GM12878 (cell line): ENCODE results near the gene ANTXR1. TPM values are rescaled to one million over a fixed set of nuclear protein-coding genes. Genes with fewer than 3 reads are reported as not detected.

Experiments
- ATAC-seq: fragments of 200-7000 bp; cut with Tn5 transposase; 3 replicates; pipeline ENCODE4 v1.9.1; 2020; ENCODE audit warnings: mild to moderate bottlenecking, moderate library complexity
- BruUV-seq: library from RNA; stranded (reverse); fragments of 400-500 nt; replicated peaks from 2 replicates; lab custom pipeline; 2021; lab: Mats Ljungman, UMichigan
- CTCF ChIA-PET: fragments of 300-600 bp; sonication (Branson Sonifier 250); formaldehyde crosslinking; extraction: SDS; loops from one replicate; lab custom pipeline; 2021; ENCODE audit warnings: inconsistent platforms; lab: Yijun Ruan, JAX
- POLR2A ChIA-PET: fragments of 350-600 bp; formaldehyde crosslinking; extraction: SDS; loops from one replicate; lab custom pipeline; 2021; ENCODE audit warnings: inconsistent platforms; lab: Charles Lee
- RAD21 ChIA-PET: fragments of 300-600 bp; sonication (Branson Sonifier 250); formaldehyde crosslinking; loops from one replicate; lab custom pipeline; 2023; ENCODE audit warnings: antibody characterized with exemption; ENCODE audit not compliant: unreplicated experiment; lab: Charles Lee
- SMC1A ChIA-PET: fragments of 300-600 bp; sonication (Branson Sonifier 250); formaldehyde crosslinking; loops from one replicate; lab custom pipeline; 2023; ENCODE audit not compliant: unreplicated experiment, uncharacterized antibody; lab: Charles Lee
- DNase-seq: peaks from one replicate; pipeline ENCODE4 v3.0.0-alpha.2; 2011; ENCODE audit warnings: low read depth, low spot score
- FAIRE-seq: peaks from 3 replicates; lab custom pipeline; 2011; peaks lifted over from hg19 to GRCh38; lab: Jason Lieb, UNC
- H2AFZ ChIP-seq: 2 replicates; pipeline ENCODE4 v1.6.0; 2011; ENCODE audit warnings: low read depth, low read length, control low read depth; ENCODE audit not compliant: control insufficient read depth
- H3K27ac ChIP-seq: 2 replicates; pipeline ENCODE4 v1.5.1; 2011; ENCODE audit warnings: control low read depth; ENCODE audit not compliant: control insufficient read depth, insufficient read depth
- H3K27me3 ChIP-seq, 2 experiments: replicated peaks in 1 of 2; 2 replicates each; pipeline versions ENCODE4 v1.6.0 to v1.6.1; 2011; ENCODE audit warnings: low read length in 1 of 2; ENCODE audit not compliant: control insufficient read depth in 2 of 2, insufficient read depth in 2 of 2
- H3K36me3 ChIP-seq, 2 experiments: 2 replicates each; pipeline ENCODE4 v1.5.1; 2011; ENCODE audit warnings: low read length in 1 of 2; ENCODE audit not compliant: control insufficient read depth in 2 of 2, insufficient read depth in 2 of 2
- H3K4me1 ChIP-seq: 2 replicates; pipeline ENCODE4 v1.6.1; 2011; ENCODE audit warnings: mild to moderate bottlenecking, low read length, moderate library complexity, mixed read lengths; ENCODE audit not compliant: control insufficient read depth, insufficient read depth
- H3K4me2 ChIP-seq: 2 replicates; pipeline ENCODE4 v1.6.0; 2011; ENCODE audit warnings: control low read depth; ENCODE audit not compliant: control insufficient read depth, insufficient read depth
- H3K4me3 ChIP-seq: fragments of 200-600 bp; sonication (generic); 2 replicates; pipeline ENCODE4 v1.5.1; 2016
- H3K79me2 ChIP-seq: 2 replicates; pipeline ENCODE4 v1.6.0; 2011; ENCODE audit warnings: low read length; ENCODE audit not compliant: control insufficient read depth, insufficient read depth
- H3K9ac ChIP-seq: 2 replicates; pipeline ENCODE4 v1.8.0; 2011; ENCODE audit warnings: low read length, control low read depth, mixed read lengths; ENCODE audit not compliant: control insufficient read depth, insufficient read depth
- H3K9me3 ChIP-seq: replicated peaks from 3 replicates; pipeline ENCODE4 v1.5.1; 2011; ENCODE audit warnings: mild to moderate bottlenecking, low read length; ENCODE audit not compliant: control insufficient read depth, insufficient read depth
- H4K20me1 ChIP-seq: 2 replicates; pipeline ENCODE4 v1.6.0; 2011; ENCODE audit not compliant: control insufficient read depth, insufficient read depth
- EGR1 ChIP-seq, 2 experiments: IDR thresholded peaks; 1 replicate in 1 of 2; 2 replicates in 1 of 2; pipeline ENCODE4 v1.6.1; 2011 to 2012; ENCODE audit warnings: low read depth in 2 of 2, low read length in 2 of 2, borderline replicate concordance in 1 of 2, mild to moderate bottlenecking in 1 of 2, moderate library complexity in 1 of 2
- EP300 ChIP-seq, 2 experiments: fragments of 150-350 bp in 1 of 2; IDR thresholded peaks; 2 replicates each; pipeline ENCODE4 v1.6.1; 2011 to 2012; ENCODE audit warnings: low read depth in 2 of 2, low read length in 2 of 2, borderline replicate concordance in 1 of 2, improper control_type of control experiment in 1 of 2, inconsistent platforms in 1 of 2; ENCODE audit not compliant: control insufficient read depth in 1 of 2
- FOXM1 ChIP-seq: IDR thresholded peaks from 2 replicates; pipeline ENCODE4 v1.6.1; 2012; ENCODE audit warnings: low read depth, mild to moderate bottlenecking, inconsistent platforms, low read length, moderate library complexity
- GABPA ChIP-seq: IDR thresholded peaks from 2 replicates; pipeline ENCODE4 v1.6.1; 2014; ENCODE audit warnings: antibody characterized with exemption, low read depth, mild to moderate bottlenecking, inconsistent platforms
- KAT2A ChIP-seq: conservative IDR thresholded peaks from 2 replicates; pipeline ENCODE4 v1.6.1; 2011; ENCODE audit warnings: low read depth, low read length; ENCODE audit not compliant: control insufficient read depth
- MEF2B ChIP-seq: fragments of 450-650 bp; IDR thresholded peaks from 2 replicates; pipeline ENCODE4 v1.6.1; 2018; ENCODE audit warnings: mild to moderate bottlenecking, moderate library complexity; ENCODE audit not compliant: partially characterized antibody, poor library complexity, severe bottlenecking
- PML ChIP-seq: IDR thresholded peaks from 2 replicates; pipeline ENCODE4 v1.6.1; 2012; ENCODE audit warnings: low read length, inconsistent platforms
- REST ChIP-seq: IDR thresholded peaks from 2 replicates; pipeline ENCODE4 v1.6.1; 2012; ENCODE audit warnings: mild to moderate bottlenecking, low read depth, low read length
- SMAD5 ChIP-seq: IDR thresholded peaks from 2 replicates; pipeline ENCODE4 v1.6.1; 2016; ENCODE audit warnings: antibody characterized with exemption, low read depth
- ZNF24 ChIP-seq: fragments of 450-650 bp; IDR thresholded peaks from 2 replicates; pipeline ENCODE4 v1.6.1; 2017; ENCODE audit warnings: antibody characterized with exemption, mild to moderate bottlenecking
- WGBS: methylation state at CpG from one replicate; pipeline ENCODE4 v1.1.6; 2016; ENCODE audit warnings: low lambda C conversion rate; ENCODE audit not compliant: insufficient replicate concordance, insufficient coverage; ENCODE audit errors: missing lambda C conversion rate; 5-methylcytosine and 5-hydroxymethylcytosine counted together
- in situ Hi-C: fragments of 300-500 bp; cut with MboI; formaldehyde crosslinking; loops from 9 replicates; pipeline ENCODE4 v1.14.3; 2018; ENCODE audit warnings: mixed read lengths
- intact Hi-C: fragments of 100-400 bp; cut with micrococcal nuclease; formaldehyde crosslinking; loops from one replicate; pipeline ENCODE4 v1.14.2; 2022; ENCODE audit not compliant: unreplicated experiment
- polyA plus RNA-seq, 11 experiments: library from polyadenylated mRNA; depleted of rRNA in 4 of 11; unstranded in 6 of 11; stranded (reverse) in 5 of 11; fragments of >200 nt; fragmentation: Nextera tagmentation in 4 of 11; fragmentation: Illumina TruSeq in 1 of 11; extraction: Ambion mirVana in 4 of 11; extraction: Trizol in 1 of 11; gene quantifications; 1 replicate in 1 of 11; 2 replicates in 10 of 11; pipeline versions ENCODE4 v1.2.1 to v1.2.3, GENCODE V29; 2011 to 2016; ENCODE audit warnings: inconsistent platforms in 2 of 11, missing spikeins in 2 of 11, low read depth in 1 of 11
- total RNA-seq, 4 experiments: library from RNA; depleted of rRNA in 3 of 4; stranded (reverse); fragments of >200 nt in 3 of 4; fragmentation: Illumina TruSeq in 1 of 4; extraction: Trizol in 1 of 4; gene quantifications; 2 replicates each; pipeline versions ENCODE4 v1.2.1 to v1.2.3, GENCODE V29; 2013 to 2021
- TF ChIP-seq, protein P1 (sequence below): IDR thresholded peaks from 2 replicates; pipeline ENCODE4 v1.6.1; 2012; ENCODE audit warnings: low read depth, low read length, improper control_type of control experiment
- TF ChIP-seq, protein P2 (sequence below): fragments of 450-650 bp; formaldehyde crosslinking; IDR thresholded peaks from 2 replicates; pipeline ENCODE4 v1.4.0; 2022; ENCODE audit warnings: mild to moderate bottlenecking, moderate library complexity

ANTXR1 gene
- total and polyA plus RNA-seq, 10 of the 15 experiments (the other 5 are each of a cell fraction or from before 2014, with no cell fraction given): 0.09 to 0.26 TPM; not detected in 8

DNA sequence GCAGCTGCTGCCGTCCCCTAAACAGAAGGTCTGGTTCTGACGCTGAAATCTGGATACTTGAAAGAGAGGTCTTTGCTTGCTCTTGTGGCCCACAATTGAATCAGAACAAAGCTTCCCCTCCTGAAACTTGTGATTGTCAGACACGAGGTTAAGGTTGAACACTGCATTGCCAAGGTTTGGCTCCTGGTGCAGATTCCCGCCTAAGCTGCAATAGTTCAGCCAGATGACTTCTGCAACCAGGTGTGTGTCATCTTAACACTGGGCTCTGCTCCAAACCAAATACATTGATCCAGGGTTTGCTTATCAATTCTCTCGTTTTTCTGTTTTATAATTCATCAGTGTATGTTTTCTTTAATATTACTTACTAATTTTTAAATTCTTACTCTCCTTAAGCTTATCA, 23.9 kb upstream of the ANTXR1 start:
- no peak overlapping the region for H3K4me3 ChIP-seq
- H3K36me3 ChIP-seq: no peaks in the 10 kb centered on the region
- in situ Hi-C loops: no loop called here
- no peaks in the 10 kb centered on the region; a peak in 1 of 4 replicates for H3K27me3 ChIP-seq
- no peaks in the 10 kb centered on the region for H3K4me1 ChIP-seq
- no peak overlapping the region for H2AFZ ChIP-seq
- no peak for FAIRE-seq
- no TSS peak for BruUV-seq
- no peak for DNase-seq
- CTCF ChIA-PET: no interaction called here
- no peak for ATAC-seq
- intact Hi-C loops: no loop called here
- H4K20me1 ChIP-seq: no peaks in the 10 kb centered on the region
- WGBS: 32% methylated on average over 5 of the region's 5 CpGs
- POLR2A ChIA-PET: no interaction called here
- RAD21 ChIA-PET: no interaction called here
- H3K9ac ChIP-seq: no peak overlapping the region
- no peaks in the 10 kb centered on the region for H3K79me2 ChIP-seq
- no peak overlapping the region for H3K27ac ChIP-seq
- no peaks in the 10 kb centered on the region for H3K9me3 ChIP-seq
- no peak overlapping the region for H3K4me2 ChIP-seq
- SMC1A ChIA-PET: interaction anchor here (0.9 kb wide), 1 partner anchor 62 kb away, joined by 4 read pairs; no protein-coding TSS in a partner anchor
- TF ChIP-seq, protein P1, sequence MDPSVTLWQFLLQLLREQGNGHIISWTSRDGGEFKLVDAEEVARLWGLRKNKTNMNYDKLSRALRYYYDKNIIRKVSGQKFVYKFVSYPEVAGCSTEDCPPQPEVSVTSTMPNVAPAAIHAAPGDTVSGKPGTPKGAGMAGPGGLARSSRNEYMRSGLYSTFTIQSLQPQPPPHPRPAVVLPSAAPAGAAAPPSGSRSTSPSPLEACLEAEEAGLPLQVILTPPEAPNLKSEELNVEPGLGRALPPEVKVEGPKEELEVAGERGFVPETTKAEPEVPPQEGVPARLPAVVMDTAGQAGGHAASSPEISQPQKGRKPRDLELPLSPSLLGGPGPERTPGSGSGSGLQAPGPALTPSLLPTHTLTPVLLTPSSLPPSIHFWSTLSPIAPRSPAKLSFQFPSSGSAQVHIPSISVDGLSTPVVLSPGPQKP: no peak
- TF ChIP-seq EGR1 (IDR thresholded peaks at IDR 0.05; ENCODE audit: borderline replicate concordance in 1 of 2, low read depth in 2 of 2, low read length in 2 of 2) (no peak), REST (no peak), PML (no peak), ZNF24 (no peak), FOXM1 (no peak), SMAD5 (no peak), EP300 (IDR thresholded peaks at IDR 0.05; ENCODE audit: borderline replicate concordance in 1 of 2, control insufficient read depth in 1 of 2, low read depth in 2 of 2, low read length in 2 of 2) (no peak), KAT2A (no peak), MEF2B (no peak), GABPA (no peak)
- TF ChIP-seq, protein P2, sequence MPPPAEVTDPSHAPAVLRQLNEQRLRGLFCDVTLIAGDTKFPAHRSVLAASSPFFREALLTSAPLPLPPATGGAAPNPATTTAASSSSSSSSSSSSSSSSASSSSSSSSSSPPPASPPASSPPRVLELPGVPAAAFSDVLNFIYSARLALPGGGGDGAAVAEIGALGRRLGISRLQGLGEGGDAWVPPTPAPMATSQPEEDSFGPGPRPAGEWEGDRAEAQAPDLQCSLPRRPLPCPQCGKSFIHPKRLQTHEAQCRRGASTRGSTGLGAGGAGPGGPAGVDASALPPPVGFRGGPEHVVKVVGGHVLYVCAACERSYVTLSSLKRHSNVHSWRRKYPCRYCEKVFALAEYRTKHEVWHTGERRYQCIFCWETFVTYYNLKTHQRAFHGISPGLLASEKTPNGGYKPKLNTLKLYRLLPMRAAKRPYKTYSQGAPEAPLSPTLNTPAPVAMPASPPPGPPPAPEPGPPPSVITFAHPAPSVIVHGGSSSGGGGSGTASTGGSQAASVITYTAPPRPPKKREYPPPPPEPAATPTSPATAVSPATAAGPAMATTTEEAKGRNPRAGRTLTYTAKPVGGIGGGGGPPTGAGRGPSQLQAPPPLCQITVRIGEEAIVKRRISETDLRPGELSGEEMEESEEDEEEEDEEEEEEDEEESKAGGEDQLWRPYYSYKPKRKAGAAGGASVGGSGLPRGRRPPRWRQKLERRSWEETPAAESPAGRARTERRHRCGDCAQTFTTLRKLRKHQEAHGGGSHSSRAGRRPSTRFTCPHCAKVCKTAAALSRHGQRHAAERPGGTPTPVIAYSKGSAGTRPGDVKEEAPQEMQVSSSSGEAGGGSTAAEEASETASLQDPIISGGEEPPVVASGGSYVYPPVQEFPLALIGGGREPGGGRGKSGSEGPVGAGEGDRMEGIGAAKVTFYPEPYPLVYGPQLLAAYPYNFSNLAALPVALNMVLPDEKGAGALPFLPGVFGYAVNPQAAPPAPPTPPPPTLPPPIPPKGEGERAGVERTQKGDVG (CRISPR knock-in tag): no peak
